Amygdala (tissue), 56 donors: ENCODE measurements around the gene HIGD1C.
"Not testable (repeated sequence)": the region's sequence is repeated elsewhere in the genome, so short reads cannot be mapped to it uniquely, and the experiment has no call there.

Experiments
- DNase-seq, 56 donors: peaks; one replicate each; lab custom pipeline; 2025; lab: John Stamatoyannopoulos, UW

HIGD1C gene

DNA sequence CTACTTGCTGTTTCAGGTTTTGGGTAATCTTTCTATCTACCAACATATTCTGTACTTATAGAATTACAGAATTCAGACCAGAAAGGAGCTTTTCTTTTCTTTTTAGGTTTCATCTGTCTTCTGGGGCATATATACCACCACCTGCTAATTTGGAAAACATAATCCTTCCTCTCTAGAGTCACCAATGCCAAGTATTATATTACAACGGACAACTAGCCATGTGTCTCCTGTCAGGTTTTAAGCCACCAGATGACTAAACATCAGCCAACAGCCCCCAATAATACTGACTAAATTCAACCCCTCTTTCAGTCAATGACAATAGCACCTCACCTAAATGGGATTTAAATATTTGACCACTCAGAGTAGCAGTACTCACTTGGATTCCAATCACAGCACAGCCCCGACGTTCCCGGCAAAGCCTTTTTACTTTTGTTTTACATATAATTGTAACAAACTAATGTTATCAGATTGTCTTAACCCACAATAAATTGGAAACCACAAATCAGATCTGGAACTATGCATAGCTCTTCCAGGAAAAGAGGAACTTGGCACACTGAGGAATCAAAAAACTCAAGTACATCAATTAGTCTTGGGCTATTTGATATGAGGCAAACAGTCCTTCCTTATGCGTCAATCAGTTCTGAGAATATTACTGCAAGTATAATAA, 60.4 kb downstream of the HIGD1C start:
- no peak for DNase-seq

- no peak for DNase-seq
Measured at GRCh38 chr12:51013441-51013840, 61.1 kb downstream of the HIGD1C start.

DNA sequence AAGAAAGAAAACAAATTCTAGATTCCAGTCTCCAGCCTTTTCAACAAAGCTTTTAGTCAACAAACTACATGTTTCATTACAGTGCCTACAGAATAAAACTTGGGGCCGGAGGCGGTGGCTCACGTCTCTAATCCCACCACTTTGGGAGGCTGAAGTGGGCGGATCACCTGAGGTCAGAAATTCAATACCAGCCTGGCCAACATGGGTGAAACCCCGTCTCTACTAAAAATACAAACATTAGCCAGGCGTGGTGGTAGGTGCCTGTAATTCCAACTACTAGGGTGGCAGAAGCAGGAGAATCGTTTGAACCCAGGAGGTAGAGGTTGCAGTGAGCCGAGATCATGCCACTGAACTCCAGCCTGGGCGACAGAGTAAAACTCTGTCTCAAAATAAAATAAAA, 62.1 kb downstream of the HIGD1C start:
- DNase-seq = not testable (repeated sequence)

DNA sequence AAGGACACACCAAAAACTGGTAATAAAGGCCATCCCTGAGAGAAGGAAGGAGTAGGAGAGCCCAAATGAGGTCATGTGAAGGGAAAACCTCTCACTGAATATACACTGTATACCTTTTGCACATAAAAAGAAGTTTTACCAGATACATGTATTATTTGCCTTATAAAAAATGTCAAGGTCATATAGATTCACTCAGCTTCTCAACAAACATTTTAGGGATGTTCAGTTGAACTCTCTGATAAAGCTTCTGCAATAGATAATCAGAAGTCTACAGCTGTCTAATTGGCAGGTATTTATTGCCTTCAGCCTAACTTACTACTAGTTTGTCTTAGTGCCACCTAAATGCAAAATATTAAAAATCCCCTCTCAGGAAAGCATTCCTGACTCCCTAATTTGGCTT, 65.1 kb downstream of the HIGD1C start:
- DNase-seq = no peak

- no peak for DNase-seq
Measured at GRCh38 chr12:51018956-51019355, 66.6 kb downstream of the HIGD1C start.

- no peak for DNase-seq
Measured at GRCh38 chr12:51019927-51020326, 67.6 kb downstream of the HIGD1C start.
